Activated CD4-positive, alpha-beta T cell treated with anti-CD3 and anti-CD28 coated beads, Interleukin-10, Interleukin-2, amounts not matched to agents 100 ng/mL and 50 ng/mL, durations not matched to agents 16 hours and 8 hours (primary cell): Measurements from ENCODE around the gene DBI.
A peak's percentile ranks its signal among the peaks of the same experiment; 100 is the strongest.
"Not testable (repeated sequence)": the region's sequence is repeated elsewhere in the genome, so short reads cannot be mapped to it uniquely, and the experiment has no call there.

Experiments
- DNase-seq: peaks from one replicate; pipeline ENCODE4 v3.0.0-alpha.2; 2020

Gene DBI

GRCh38 chr2:119402645-119403560 is 36.1 kb downstream of the DBI start:
- DNase-seq = no peak

- DNase-seq = not testable (repeated sequence)
Observed at GRCh38 chr2:119403618-119404017, 36.8 kb downstream of the DBI start.

- no peak for DNase-seq
Observed at GRCh38 chr2:119405151-119405550, 38.4 kb downstream of the DBI start.

GRCh38 chr2:119407430-119408220 is 40.8 kb downstream of the DBI start:
- DNase-seq = peak; percentile 54

GRCh38 chr2:119408221-119408619 is 41.4 kb downstream of the DBI start:
- DNase-seq = no peak

GRCh38 chr2:119409506-119409905 is 42.7 kb downstream of the DBI start:
- no peak for DNase-seq

- no peak for DNase-seq
Observed at GRCh38 chr2:119414894-119415293, 48.1 kb downstream of the DBI start.

- DNase-seq = no peak
Observed at GRCh38 chr2:119415630-119416029, 48.9 kb downstream of the DBI start.

- no peak for DNase-seq
Observed at GRCh38 chr2:119416299-119416923, 49.6 kb downstream of the DBI start.

GRCh38 chr2:119417908-119418307 is 51.1 kb downstream of the DBI start:
- no peak for DNase-seq

GRCh38 chr2:119419065-119419464 is 52.3 kb downstream of the DBI start:
- no peak for DNase-seq

- no peak for DNase-seq
Observed at GRCh38 chr2:119419803-119420508, 53.2 kb downstream of the DBI start.

GRCh38 chr2:119421304-119421703 is 54.5 kb downstream of the DBI start:
- no peak for DNase-seq

- no peak for DNase-seq
Observed at GRCh38 chr2:119421741-119422140, 55.0 kb downstream of the DBI start.
